ENCODE results near the gene CHKB.
A peak's percentile ranks its signal among the peaks of the same experiment; 100 is the strongest.

CHKB gene

DNA sequence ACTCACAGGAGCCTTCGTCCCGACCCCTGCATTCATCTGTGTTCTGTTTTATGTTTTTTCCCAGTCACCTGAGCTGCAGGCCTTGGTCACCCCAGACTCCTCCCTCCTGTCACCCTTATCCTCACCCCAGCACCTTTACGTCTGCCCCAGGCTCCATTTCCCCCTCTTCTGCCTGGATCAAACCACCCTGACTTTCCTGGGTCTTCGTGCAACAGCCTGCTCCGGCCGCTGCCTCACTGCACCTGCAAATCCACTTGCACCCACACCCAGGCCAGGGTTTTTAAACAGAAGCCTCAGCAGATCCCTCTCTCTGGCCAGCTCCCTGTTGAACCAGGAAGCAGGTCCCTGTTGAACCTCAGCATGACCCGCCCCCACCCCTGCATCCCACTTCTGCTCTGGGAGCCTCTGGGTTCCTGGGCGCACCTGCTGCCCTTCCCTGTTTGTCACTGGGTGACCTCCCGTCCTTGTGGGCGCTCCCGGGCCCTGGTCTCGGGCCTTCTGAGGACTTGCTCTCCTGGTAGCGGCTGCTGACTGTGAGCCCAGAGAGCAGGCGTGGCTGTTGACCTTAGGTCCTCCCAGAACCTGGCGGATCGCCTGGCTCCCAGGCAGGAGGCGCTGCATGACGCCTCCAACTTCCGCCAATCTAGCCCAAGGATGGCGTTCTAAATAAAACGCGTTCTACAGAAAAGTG lies 30.8 kb upstream of the CHKB start:
- H3K9me3 ChIP-seq (ENCODE audit: control insufficient read depth, insufficient read depth, low read depth, low read length): no peaks in the 10 kb centered on the region
- H3K27ac ChIP-seq (ENCODE audit: extremely low read depth, low read depth, low read length): no peak overlapping the region
- H3K4me1 ChIP-seq (ENCODE audit: control insufficient read depth, insufficient read depth, low read length): peaks cover 4% of the 10 kb centered on the region; the same call in 1 of the 2 replicates
- peaks cover 0 to 19% of the 10 kb centered on the region in 2 experiments; a peak in 1 of 3 replicates for H3K36me3 ChIP-seq (ENCODE audit: control insufficient read depth in 2 of 2, insufficient read depth in 1 of 2, low read length in 2 of 2)
- no peak overlapping the region for H3K4me3 ChIP-seq (ENCODE audit: low read depth, low read length)
- CTCF ChIA-PET: interaction anchor here (1.0 kb wide), 1 partner anchor 88 kb away, joined by 3 read pairs; the partner anchor contains the start of gene SCO2
- TF ChIP-seq SCRT2 (tag by site-specific recombination; IDR thresholded peaks at IDR 0.05): peak; percentile 60
- TF ChIP-seq ZNF174 (tag by site-specific recombination; IDR thresholded peaks at IDR 0.05): no peak
- no peak for TF ChIP-seq ZBTB6 (tag by site-specific recombination; IDR thresholded peaks at IDR 0.05)
- TF ChIP-seq ZNF777 (tag by site-specific recombination; IDR thresholded peaks at IDR 0.05; ENCODE audit: borderline replicate concordance): no peak
- no peak for TF ChIP-seq ZFP41 (tag by site-specific recombination; IDR thresholded peaks at IDR 0.05; ENCODE audit: borderline replicate concordance)
- no peak for TF ChIP-seq ZNF266 (tag by site-specific recombination; IDR thresholded peaks at IDR 0.05; ENCODE audit: low read depth)
- POLR2A ChIA-PET: interaction anchor here (0.6 to 2.1 kb wide), 3 partner anchors 12 to 117 kb away, joined by 4 to 6 read pairs (median 6); partner anchors contain the start of genes LMF2 and NCAPH2

- ChIA-PET POLR2A (interaction anchor here (0.6 to 2.1 kb wide), 3 partner anchors 11 to 116 kb away, joined by 4 to 6 read pairs (median 6); partner anchors contain the start of genes LMF2 and NCAPH2), CTCF (interaction anchor here (0.7 to 1.0 kb wide), 3 partner anchors 9 to 87 kb away, joined by 3 read pairs; partner anchors contain the start of gene SCO2)
- H3K9me3 ChIP-seq (ENCODE audit: control insufficient read depth, insufficient read depth, low read depth, low read length): no peaks in the 10 kb centered on the region
- H3K27ac ChIP-seq (ENCODE audit: extremely low read depth, low read depth, low read length): no peak overlapping the region
- H3K4me1 ChIP-seq (ENCODE audit: control insufficient read depth, insufficient read depth, low read length): peaks cover 4% of the 10 kb centered on the region; the same call in 1 of the 2 replicates
- TF ChIP-seq KLF1 (tag by site-specific recombination; IDR thresholded peaks at IDR 0.05) (peak; percentile 92), SP3 (tag by site-specific recombination; IDR thresholded peaks at IDR 0.05) (0 out of 2 replicates have a peak, but pooled peaks have one; percentile 3), ZBTB20 (tag by site-specific recombination; IDR thresholded peaks at IDR 0.05) (no peak), GLIS2 (tag by site-specific recombination; IDR thresholded peaks at IDR 0.05) (0 out of 2 replicates have a peak, but pooled peaks have one; percentile 26), SP2 (tag by site-specific recombination; IDR thresholded peaks at IDR 0.05) (0 out of 2 replicates have a peak, but pooled peaks have one; percentile 28), ZNF341 (tag by site-specific recombination; IDR thresholded peaks at IDR 0.05; ENCODE audit: low read depth) (0 out of 2 replicates have a peak, but pooled peaks have one; percentile 31), KLF9 (tag by site-specific recombination; IDR thresholded peaks at IDR 0.05; ENCODE audit: low read depth) (peak; percentile 45; the same call in 1 of the 2 replicates), YY2 (tag by site-specific recombination; IDR thresholded peaks at IDR 0.05) (no peak), ZNF174 (tag by site-specific recombination; IDR thresholded peaks at IDR 0.05) (no peak), ZFHX2 (tag by site-specific recombination; conservative IDR thresholded peaks at IDR 0.05) (0 out of 2 replicates have a peak, but pooled peaks have one; percentile 15), PRDM4 (tag by site-specific recombination; IDR thresholded peaks at IDR 0.05) (peak; percentile 89), KLF8 (tag by site-specific recombination; IDR thresholded peaks at IDR 0.05) (peak; percentile 24; the same call in 1 of the 2 replicates), ZNF140 (tag by site-specific recombination; IDR thresholded peaks at IDR 0.05) (no peak), ZNF350 (tag by site-specific recombination; IDR thresholded peaks at IDR 0.05) (no peak), ZNF600 (tag by site-specific recombination; IDR thresholded peaks at IDR 0.05) (peak; percentile 62), ZNF274 (IDR thresholded peaks at IDR 0.05; ENCODE audit: low read length) (no peak), ZNF274 (tag by site-specific recombination; IDR thresholded peaks at IDR 0.05; ENCODE audit: borderline replicate concordance) (no peak)
- TF ChIP-seq, protein P1, sequence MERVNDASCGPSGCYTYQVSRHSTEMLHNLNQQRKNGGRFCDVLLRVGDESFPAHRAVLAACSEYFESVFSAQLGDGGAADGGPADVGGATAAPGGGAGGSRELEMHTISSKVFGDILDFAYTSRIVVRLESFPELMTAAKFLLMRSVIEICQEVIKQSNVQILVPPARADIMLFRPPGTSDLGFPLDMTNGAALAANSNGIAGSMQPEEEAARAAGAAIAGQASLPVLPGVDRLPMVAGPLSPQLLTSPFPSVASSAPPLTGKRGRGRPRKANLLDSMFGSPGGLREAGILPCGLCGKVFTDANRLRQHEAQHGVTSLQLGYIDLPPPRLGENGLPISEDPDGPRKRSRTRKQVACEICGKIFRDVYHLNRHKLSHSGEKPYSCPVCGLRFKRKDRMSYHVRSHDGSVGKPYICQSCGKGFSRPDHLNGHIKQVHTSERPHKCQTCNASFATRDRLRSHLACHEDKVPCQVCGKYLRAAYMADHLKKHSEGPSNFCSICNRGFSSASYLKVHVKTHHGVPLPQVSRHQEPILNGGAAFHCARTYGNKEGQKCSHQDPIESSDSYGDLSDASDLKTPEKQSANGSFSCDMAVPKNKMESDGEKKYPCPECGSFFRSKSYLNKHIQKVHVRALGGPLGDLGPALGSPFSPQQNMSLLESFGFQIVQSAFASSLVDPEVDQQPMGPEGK (tag by site-specific recombination; IDR thresholded peaks at IDR 0.05): 0 out of 2 replicates have a peak, but pooled peaks have one; percentile 29
- H3K36me3 ChIP-seq (ENCODE audit: control insufficient read depth in 2 of 2, insufficient read depth in 1 of 2, low read length in 2 of 2): peaks cover 0 to 23% of the 10 kb centered on the region in 2 experiments; a peak in 1 of 3 replicates
- no peak overlapping the region for H3K4me3 ChIP-seq (ENCODE audit: low read depth, low read length)
These were observed 30.0 kb upstream of the CHKB start for GRCh38 chr22:50612528-50613221.
